K562 (cell line): ENCODE data around the gene MLLT6. TPM values are rescaled to one million over a fixed set of nuclear protein-coding genes. Genes with fewer than 3 reads are reported as not detected.

Experiments used
- DACH1 ChIP-seq: fragments of 450-650 bp; IDR thresholded peaks from 2 replicates; pipeline ENCODE4 v1.6.1; 2018; ENCODE audit not compliant: partially characterized antibody
- DMBX1 ChIP-seq: fragments of 250-450 bp; sonication (Bioruptor Pico); IDR thresholded peaks from 2 replicates; pipeline ENCODE4 v1.8.0; 2022; ENCODE audit warnings: inconsistent platforms, mild to moderate bottlenecking, moderate library complexity, borderline replicate concordance
- ETV1 ChIP-seq: fragments of 450-650 bp; conservative IDR thresholded peaks from 2 replicates; pipeline ENCODE4 v1.6.1; 2016; ENCODE audit warnings: missing genetic modification characterization, control low read depth, low read depth, missing compliant biosample characterization
- ETV5 ChIP-seq: sonication (generic); formaldehyde crosslinking; IDR thresholded peaks from 2 replicates; pipeline ENCODE4 v1.4.0; 2020; ENCODE audit warnings: low read depth, mild to moderate bottlenecking, missing genetic modification reagents
- FOXK1 ChIP-seq: sonication (generic); formaldehyde crosslinking; IDR thresholded peaks from 2 replicates; pipeline ENCODE4 v1.8.0; 2022; ENCODE audit warnings: missing genetic modification reagents, mild to moderate bottlenecking, borderline replicate concordance
- GABPA ChIP-seq: fragments of 200-800 bp; sonication (Bioruptor generic); conservative IDR thresholded peaks from 2 replicates; pipeline ENCODE4 v1.6.1; 2016; ENCODE audit warnings: low read depth, missing genetic modification characterization, missing compliant biosample characterization
- GTF2F1 ChIP-seq: IDR thresholded peaks from 2 replicates; pipeline ENCODE4 v1.6.1; 2011; ENCODE audit warnings: low read depth, low read length, improper control_type of control experiment
- MAFG ChIP-seq: fragments of 450-650 bp; conservative IDR thresholded peaks from 2 replicates; pipeline ENCODE4 v1.6.1; 2016; ENCODE audit warnings: missing genetic modification characterization, missing compliant biosample characterization
- MTF1 ChIP-seq: fragments of 250-450 bp; sonication (Bioruptor Pico); IDR thresholded peaks from 2 replicates; pipeline ENCODE4 v1.9.0; 2021; ENCODE audit warnings: moderate library complexity, mild to moderate bottlenecking, inconsistent platforms, borderline replicate concordance
- RB1 ChIP-seq: fragments of 450-650 bp; IDR thresholded peaks from 2 replicates; pipeline ENCODE4 v1.6.1; 2017; ENCODE audit warnings: low read depth, mild to moderate bottlenecking
- RFX1 ChIP-seq: fragments of 450-650 bp; IDR thresholded peaks from 2 replicates; pipeline ENCODE4 v1.6.1; 2016; ENCODE audit warnings: mild to moderate bottlenecking, moderate library complexity
- ZNF395 ChIP-seq: fragments of 200-800 bp; sonication (Bioruptor generic); IDR thresholded peaks from 2 replicates; pipeline ENCODE4 v1.6.1; 2017; ENCODE audit warnings: missing genetic modification characterization, missing compliant biosample characterization
- ZNF518B ChIP-seq: fragments of 250-450 bp; sonication (Bioruptor Pico); IDR thresholded peaks from 2 replicates; pipeline ENCODE4 v1.5.0; 2021; ENCODE audit warnings: mild to moderate bottlenecking, moderate library complexity
- ZNF589 ChIP-seq: fragments of 200-800 bp; sonication (Bioruptor generic); IDR thresholded peaks from 2 replicates; pipeline ENCODE4 v1.6.1; 2016; ENCODE audit warnings: low read depth, missing genetic modification characterization, missing compliant biosample characterization
- ZNF766 ChIP-seq: fragments of 200-800 bp; sonication (Bioruptor generic); conservative IDR thresholded peaks from 2 replicates; pipeline ENCODE4 v1.6.1; 2016; ENCODE audit warnings: missing genetic modification characterization, missing compliant biosample characterization
- polyA plus RNA-seq, 8 experiments: library from polyadenylated mRNA; depleted of rRNA in 4 of 8; stranded (reverse) in 5 of 8; unstranded in 3 of 8; fragments of >200 nt; fragmentation: Nextera tagmentation in 2 of 8; fragmentation: Illumina TruSeq in 1 of 8; extraction: Ambion mirVana in 2 of 8; extraction: Trizol in 1 of 8; gene quantifications; 2 replicates each; pipeline versions ENCODE4 v1.2.1 to v1.2.3, GENCODE V29; 2011 to 2014; ENCODE audit warnings: inconsistent platforms in 1 of 8, missing spikeins in 1 of 8
- total RNA-seq, 7 experiments: library from RNA; depleted of rRNA in 6 of 7; stranded (reverse); fragments of >200 nt in 6 of 7; fragmentation: Illumina TruSeq in 2 of 7; extraction: Trizol in 2 of 7; gene quantifications; 2 replicates each; pipeline versions ENCODE4 v1.2.1 to v1.2.3, GENCODE V29; 2011 to 2021; ENCODE audit warnings: low replicate concordance in 1 of 7
- TF ChIP-seq, protein P1 (sequence below): sonication (generic); formaldehyde crosslinking; IDR thresholded peaks from 2 replicates; pipeline ENCODE4 v1.8.0; 2023; ENCODE audit warnings: missing genetic modification reagents, mild to moderate bottlenecking, borderline replicate concordance
- TF ChIP-seq, protein P2 (sequence below): sonication (generic); formaldehyde crosslinking; IDR thresholded peaks from 2 replicates; pipeline ENCODE4 v1.9.0; 2022; ENCODE audit warnings: mild to moderate bottlenecking, missing genetic modification reagents

MLLT6 gene
- total and polyA plus RNA-seq, 9 of the 15 experiments (the other 6 are each of a cell fraction or from before 2014, with no cell fraction given), result 3.1 to 71.7 (median 30.0) TPM

DNA sequence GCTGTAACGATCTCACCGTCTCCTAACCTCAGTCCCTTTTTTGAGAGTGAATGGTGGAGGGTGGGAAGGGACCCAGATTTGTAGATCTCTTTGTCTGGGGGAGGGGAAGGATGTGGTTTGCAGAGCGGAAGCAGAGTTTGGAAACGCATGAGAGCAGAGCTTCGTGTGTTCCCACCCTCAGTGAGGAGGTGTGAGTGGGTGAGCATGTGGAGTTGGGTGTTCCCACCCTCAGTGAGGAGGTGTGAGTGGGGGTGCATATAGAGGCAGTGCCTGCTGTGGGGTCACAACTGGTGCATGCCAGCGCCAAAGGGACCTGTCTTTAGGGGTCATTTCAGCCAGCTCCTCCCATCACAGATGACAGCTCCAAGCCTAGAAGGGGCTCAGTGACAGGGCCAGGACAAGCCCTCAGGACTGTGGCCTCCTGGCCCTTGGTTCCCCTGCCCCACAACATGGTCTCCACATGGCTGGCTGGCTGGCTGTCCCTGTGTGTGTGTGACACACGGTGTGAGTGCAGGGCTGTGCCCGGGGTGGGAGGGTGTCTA is 23.3 kb downstream of the MLLT6 start (continued):
- TF ChIP-seq ZNF766 (no peak), ETV5 (CRISPR knock-in tag) (0 out of 2 replicates have a peak, but pooled peaks have one; percentile 42), DACH1 (no peak), GTF2F1 (no peak), RFX1 (no peak), ZNF395 (CRISPR knock-in tag) (no peak), ETV1 (tag) (peak; percentile 84), MAFG (tag) (no peak), RB1 (no peak), GABPA (tag) (peak; percentile 78), ZNF589 (CRISPR knock-in tag) (0 out of 2 replicates have a peak, but pooled peaks have one; percentile 44), ZNF518B (CRISPR knock-in tag) (no peak), DMBX1 (CRISPR knock-in tag) (peak; percentile 63; the same call in 1 of the 2 replicates), FOXK1 (CRISPR knock-in tag) (no peak), MTF1 (CRISPR knock-in tag) (no peak)
- TF ChIP-seq, protein P1, sequence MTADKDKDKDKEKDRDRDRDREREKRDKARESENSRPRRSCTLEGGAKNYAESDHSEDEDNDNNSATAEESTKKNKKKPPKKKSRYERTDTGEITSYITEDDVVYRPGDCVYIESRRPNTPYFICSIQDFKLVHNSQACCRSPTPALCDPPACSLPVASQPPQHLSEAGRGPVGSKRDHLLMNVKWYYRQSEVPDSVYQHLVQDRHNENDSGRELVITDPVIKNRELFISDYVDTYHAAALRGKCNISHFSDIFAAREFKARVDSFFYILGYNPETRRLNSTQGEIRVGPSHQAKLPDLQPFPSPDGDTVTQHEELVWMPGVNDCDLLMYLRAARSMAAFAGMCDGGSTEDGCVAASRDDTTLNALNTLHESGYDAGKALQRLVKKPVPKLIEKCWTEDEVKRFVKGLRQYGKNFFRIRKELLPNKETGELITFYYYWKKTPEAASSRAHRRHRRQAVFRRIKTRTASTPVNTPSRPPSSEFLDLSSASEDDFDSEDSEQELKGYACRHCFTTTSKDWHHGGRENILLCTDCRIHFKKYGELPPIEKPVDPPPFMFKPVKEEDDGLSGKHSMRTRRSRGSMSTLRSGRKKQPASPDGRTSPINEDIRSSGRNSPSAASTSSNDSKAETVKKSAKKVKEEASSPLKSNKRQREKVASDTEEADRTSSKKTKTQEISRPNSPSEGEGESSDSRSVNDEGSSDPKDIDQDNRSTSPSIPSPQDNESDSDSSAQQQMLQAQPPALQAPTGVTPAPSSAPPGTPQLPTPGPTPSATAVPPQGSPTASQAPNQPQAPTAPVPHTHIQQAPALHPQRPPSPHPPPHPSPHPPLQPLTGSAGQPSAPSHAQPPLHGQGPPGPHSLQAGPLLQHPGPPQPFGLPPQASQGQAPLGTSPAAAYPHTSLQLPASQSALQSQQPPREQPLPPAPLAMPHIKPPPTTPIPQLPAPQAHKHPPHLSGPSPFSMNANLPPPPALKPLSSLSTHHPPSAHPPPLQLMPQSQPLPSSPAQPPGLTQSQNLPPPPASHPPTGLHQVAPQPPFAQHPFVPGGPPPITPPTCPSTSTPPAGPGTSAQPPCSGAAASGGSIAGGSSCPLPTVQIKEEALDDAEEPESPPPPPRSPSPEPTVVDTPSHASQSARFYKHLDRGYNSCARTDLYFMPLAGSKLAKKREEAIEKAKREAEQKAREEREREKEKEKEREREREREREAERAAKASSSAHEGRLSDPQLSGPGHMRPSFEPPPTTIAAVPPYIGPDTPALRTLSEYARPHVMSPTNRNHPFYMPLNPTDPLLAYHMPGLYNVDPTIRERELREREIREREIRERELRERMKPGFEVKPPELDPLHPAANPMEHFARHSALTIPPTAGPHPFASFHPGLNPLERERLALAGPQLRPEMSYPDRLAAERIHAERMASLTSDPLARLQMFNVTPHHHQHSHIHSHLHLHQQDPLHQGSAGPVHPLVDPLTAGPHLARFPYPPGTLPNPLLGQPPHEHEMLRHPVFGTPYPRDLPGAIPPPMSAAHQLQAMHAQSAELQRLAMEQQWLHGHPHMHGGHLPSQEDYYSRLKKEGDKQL (CRISPR knock-in tag), result no peak
- TF ChIP-seq, protein P2, sequence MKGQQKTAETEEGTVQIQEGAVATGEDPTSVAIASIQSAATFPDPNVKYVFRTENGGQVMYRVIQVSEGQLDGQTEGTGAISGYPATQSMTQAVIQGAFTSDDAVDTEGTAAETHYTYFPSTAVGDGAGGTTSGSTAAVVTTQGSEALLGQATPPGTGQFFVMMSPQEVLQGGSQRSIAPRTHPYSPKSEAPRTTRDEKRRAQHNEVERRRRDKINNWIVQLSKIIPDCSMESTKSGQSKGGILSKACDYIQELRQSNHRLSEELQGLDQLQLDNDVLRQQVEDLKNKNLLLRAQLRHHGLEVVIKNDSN, result no peak
